CD4-positive, alpha-beta T cell treated with Interleukin-1 beta for 1 hour (primary cell): ENCODE results near the gene ASRGL1.

Experiments used
- DNase-seq, 2 donors: peaks; one replicate each; pipeline ENCODE4 v3.0.0-alpha.2; 2020 to 2022

Gene ASRGL1

GRCh38 chr11:62394825-62395538 is 57.7 kb downstream of the ASRGL1 start:
- DNase-seq, result peak; percentile 62 to 73

GRCh38 chr11:62395885-62396551 is 58.8 kb downstream of the ASRGL1 start:
- no peak for DNase-seq

GRCh38 chr11:62398011-62398994 is 61.1 kb downstream of the ASRGL1 start:
- DNase-seq, result no peak

- no peak for DNase-seq
Measured at GRCh38 chr11:62399172-62399877, 62.1 kb downstream of the ASRGL1 start.

- DNase-seq, result no peak
Measured at GRCh38 chr11:62399878-62400266, 62.6 kb downstream of the ASRGL1 start.

GRCh38 chr11:62400281-62400680 is 63.0 kb downstream of the ASRGL1 start:
- no peak for DNase-seq

- no peak for DNase-seq
Measured at GRCh38 chr11:62400760-62401159, 63.5 kb downstream of the ASRGL1 start.

GRCh38 chr11:62401356-62401755 is 64.1 kb downstream of the ASRGL1 start:
- no peak for DNase-seq

- no peak for DNase-seq
Measured at GRCh38 chr11:62401811-62402210, 64.6 kb downstream of the ASRGL1 start.

- DNase-seq, result peak; percentile 47 to 49
Measured at GRCh38 chr11:62402226-62402959, 65.1 kb downstream of the ASRGL1 start.

- no peak for DNase-seq
Measured at GRCh38 chr11:62402960-62403730, 65.9 kb downstream of the ASRGL1 start.

- DNase-seq, result no peak
Measured at GRCh38 chr11:62404435-62404834, 67.2 kb downstream of the ASRGL1 start.

GRCh38 chr11:62404901-62405300 is 67.7 kb downstream of the ASRGL1 start:
- no peak for DNase-seq

- no peak for DNase-seq
Measured at GRCh38 chr11:62406034-62406433, 68.8 kb downstream of the ASRGL1 start.

- no peak for DNase-seq
Measured at GRCh38 chr11:62409831-62410230, 72.6 kb downstream of the ASRGL1 start.

GRCh38 chr11:62410972-62411371 is 73.7 kb downstream of the ASRGL1 start:
- DNase-seq, result no peak

GRCh38 chr11:62411524-62411923 is 74.3 kb downstream of the ASRGL1 start:
- no peak for DNase-seq

GRCh38 chr11:62413060-62413696 is 75.9 kb downstream of the ASRGL1 start:
- DNase-seq, result no peak

GRCh38 chr11:62416596-62416995 is 79.3 kb downstream of the ASRGL1 start:
- no peak for DNase-seq

GRCh38 chr11:62418136-62418535 is 80.9 kb downstream of the ASRGL1 start:
- no peak for DNase-seq

GRCh38 chr11:62418733-62419132 is 81.5 kb downstream of the ASRGL1 start, which contains the start of gene SCGB1A1:
TSS of gene SCGB1A1 (plus strand) at chr11:62419033. CDS start at chr11:62419096, 63 bp downstream.
- DNase-seq, result no peak
